HG03039 (cell line): ENCODE data around the gene HINT3.
"Not testable (repeated sequence)": the region's sequence is repeated elsewhere in the genome, so short reads cannot be mapped to it uniquely, and the experiment has no call there.

Experiments
- ATAC-seq: cut with Tn5 transposase; IDR thresholded peaks from one replicate; pipeline ENCODE4 v1.9.1; 2021; ENCODE audit warnings: mild to moderate bottlenecking, moderate library complexity; ENCODE audit not compliant: unreplicated experiment

Gene HINT3

GRCh38 chr6:125939026-125939425, 17.5 kb upstream of the HINT3 start:
- no peak for ATAC-seq

DNA sequence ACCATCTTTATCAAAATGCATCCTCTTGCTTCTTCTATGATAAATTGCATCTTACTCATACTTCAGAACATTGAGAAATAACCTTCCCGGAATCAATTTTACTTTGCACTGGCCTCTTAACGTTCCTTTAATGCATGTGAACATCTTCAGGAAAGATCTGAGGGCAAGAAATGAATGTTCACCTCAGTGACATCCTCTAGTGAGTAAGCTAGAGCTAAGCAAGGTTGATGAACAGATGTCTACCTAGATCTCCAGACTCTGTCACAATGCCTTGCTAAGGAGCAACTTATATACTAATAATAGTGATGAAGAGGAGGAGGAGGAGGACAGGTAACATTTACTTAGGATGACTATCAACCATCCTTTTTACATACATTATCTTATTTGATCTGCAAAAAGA, 16.8 kb upstream of the HINT3 start:
- ATAC-seq: no peak

GRCh38 chr6:125940247-125941041, 16.1 kb upstream of the HINT3 start:
- ATAC-seq: no peak

GRCh38 chr6:125942672-125943527, 13.7 kb upstream of the HINT3 start:
- ATAC-seq: no peak

GRCh38 chr6:125943528-125944433, 12.8 kb upstream of the HINT3 start:
- no peak for ATAC-seq

GRCh38 chr6:125944434-125944816, 12.1 kb upstream of the HINT3 start:
- ATAC-seq: no peak

- ATAC-seq: no peak
Measured at GRCh38 chr6:125944896-125945295, 11.7 kb upstream of the HINT3 start.

DNA sequence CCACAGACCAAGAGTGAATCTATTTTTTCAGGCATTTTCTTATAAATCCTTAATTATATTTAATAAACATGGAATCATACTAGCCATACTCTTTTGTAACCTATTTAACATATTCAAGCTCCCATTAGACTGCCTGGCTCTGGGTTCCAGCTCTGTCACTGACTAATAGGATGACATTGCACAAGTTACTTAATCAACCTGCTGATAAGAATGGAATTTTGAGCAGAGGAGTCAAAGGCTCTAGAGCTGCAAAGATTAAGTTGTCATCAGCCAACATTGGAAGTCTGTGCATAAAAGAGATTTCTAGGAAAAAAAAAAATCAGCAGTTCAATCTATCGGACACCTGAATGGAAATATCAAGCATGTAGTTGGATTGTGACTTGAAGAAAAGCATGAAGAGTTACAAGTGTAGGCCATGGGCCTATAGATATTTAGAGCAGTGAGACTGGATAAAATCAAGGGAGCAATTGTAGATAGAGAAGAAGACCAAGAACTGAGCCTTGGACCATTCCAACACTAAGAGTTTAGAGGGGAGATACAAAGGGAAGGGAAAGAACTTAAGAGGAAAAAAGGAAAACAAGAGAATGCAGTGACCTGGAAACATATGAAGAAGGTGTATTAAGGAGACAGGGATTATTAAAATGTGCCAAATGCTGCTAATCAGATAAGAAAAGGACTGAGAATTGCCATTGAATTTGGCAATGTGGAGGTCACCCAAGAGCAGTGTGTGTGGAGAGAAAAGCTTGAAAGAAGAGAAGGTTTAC, 11.0 kb upstream of the HINT3 start:
- ATAC-seq: no peak

DNA sequence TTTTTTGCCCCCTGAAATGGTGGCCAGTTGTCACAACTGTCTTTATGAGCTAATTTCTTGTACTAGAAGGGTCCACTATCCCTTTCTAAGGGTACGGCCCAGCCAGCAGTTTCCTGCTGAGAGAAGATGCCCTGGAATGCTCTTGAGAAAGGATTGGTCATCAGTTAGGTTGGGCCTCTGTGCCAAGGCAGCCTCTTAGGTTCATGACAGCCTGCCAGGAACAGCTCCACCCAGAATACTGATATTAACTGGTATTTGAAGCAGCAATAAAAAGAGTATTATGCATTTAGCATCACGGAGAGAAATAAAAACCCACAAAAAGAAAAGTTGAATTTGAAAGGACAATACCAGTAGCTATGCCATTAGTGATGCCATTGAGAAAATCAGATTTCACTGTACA, 9.0 kb upstream of the HINT3 start:
- ATAC-seq: no peak

DNA sequence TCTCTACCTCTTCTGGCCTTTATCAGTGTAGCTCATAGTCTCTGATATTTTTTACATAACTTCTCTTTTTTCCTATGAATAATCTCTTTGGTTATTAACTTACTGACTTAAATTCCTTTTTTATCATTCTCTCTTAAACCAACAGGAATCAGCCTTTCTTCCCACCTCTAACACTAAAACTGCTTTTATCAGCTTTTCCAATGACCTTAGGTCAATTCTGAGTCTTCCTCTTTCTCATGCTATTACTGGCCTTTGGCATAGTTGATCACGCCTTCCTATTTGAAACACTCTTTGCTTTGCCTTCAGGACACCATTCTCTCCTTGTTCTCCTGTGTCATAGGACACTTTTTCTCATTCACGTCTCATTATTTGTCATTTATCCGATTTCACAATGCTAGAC, 8.1 kb upstream of the HINT3 start:
- ATAC-seq: no peak

DNA sequence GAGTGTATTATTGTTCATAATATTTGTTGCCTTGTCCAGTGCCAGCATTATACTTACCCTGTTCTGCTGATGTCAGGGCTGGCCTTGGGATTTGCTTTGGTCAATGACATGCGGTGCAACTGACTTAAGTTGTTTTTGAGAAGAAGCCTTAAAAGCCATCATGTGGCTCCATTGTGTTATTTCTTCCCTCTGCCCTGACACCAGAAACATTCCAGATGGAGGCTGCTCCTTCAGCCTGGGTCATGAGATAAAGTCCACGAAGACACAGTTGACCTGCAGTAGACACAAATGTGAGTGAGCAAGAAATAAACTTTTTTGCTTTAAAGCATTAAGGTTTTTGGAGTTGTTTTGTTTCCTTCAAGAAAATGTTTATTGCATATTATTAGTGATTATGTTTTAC, 7.5 kb upstream of the HINT3 start:
- no peak for ATAC-seq

DNA sequence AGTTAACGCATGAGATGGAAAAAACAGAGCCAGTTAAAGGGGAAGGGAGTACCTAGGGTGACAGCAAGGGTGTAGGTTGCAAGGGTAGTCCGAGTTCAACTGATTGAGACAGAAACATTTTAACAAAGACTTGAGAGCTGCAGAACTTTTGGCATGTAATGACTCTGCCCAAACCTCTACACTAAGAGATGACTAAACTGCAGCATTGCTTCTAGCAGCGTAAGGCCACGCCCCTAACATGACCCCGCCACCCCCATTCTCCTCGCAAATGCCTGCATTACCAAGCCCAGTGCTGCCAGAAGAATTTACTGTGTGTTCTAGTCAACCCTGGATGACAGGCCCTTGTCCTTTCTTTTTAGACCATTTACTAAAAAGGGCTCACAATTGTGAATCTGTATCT, 6.3 kb upstream of the HINT3 start:
- ATAC-seq: no peak

DNA sequence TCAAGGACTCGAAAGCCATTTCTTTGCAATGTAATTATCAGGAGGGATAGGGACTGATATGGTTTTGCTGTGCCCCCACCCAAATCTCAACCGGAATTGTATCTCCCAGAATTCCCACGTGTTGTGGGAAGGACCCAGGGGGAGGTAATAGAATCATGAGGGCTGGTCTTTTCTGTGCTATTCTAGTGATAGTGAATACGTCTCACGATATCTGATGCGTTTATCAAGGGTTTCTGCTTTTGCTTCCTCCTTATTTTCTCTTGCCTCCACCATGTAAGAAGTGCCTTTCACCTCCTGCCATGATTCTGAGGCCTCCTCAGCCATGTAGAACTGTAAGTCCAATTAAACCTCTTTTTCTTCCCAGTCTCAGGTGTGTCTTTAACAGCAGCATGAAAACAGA, 5.9 kb upstream of the HINT3 start:
- ATAC-seq: not testable (repeated sequence)

- no peak for ATAC-seq
Measured at GRCh38 chr6:125951323-125951722, 5.2 kb upstream of the HINT3 start.

DNA sequence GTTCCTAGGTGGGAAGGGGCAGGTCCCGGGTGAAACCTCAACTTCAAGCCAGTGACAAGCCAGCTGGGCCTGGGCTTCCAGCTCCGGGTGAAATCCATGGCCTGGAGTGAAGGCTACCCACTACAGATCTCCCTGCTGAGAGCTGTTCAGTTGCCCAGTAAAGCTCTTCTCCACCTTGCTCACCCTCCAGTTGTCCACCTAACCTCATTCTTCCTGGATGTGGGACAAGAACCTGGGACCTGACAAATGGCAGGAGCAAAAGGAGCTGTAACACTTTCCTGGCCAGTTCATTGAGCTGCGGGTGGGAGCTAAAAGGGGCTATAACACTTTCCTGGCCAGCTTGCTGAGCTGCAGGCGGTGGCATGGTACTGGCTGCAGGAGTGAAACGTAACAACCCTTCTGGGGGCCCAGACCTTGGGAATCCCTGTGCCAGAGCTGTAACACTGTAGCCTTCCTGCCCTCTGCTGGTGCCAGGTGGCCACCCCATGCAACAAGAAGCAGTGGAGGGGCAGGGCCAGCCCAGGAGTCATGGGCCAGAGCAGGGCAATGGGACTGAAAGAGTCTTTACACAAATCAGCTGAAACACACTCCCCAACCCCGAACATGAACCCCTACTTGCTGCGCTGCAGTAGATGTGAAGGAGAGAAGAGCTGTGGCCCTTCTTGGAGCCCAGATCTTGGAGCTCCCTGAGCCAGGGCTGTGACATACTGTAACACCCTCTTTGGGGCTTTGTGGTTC, 3.6 kb upstream of the HINT3 start:
- no peak for ATAC-seq

- no peak for ATAC-seq
Measured at GRCh38 chr6:125953502-125953875, 3.1 kb upstream of the HINT3 start.

DNA sequence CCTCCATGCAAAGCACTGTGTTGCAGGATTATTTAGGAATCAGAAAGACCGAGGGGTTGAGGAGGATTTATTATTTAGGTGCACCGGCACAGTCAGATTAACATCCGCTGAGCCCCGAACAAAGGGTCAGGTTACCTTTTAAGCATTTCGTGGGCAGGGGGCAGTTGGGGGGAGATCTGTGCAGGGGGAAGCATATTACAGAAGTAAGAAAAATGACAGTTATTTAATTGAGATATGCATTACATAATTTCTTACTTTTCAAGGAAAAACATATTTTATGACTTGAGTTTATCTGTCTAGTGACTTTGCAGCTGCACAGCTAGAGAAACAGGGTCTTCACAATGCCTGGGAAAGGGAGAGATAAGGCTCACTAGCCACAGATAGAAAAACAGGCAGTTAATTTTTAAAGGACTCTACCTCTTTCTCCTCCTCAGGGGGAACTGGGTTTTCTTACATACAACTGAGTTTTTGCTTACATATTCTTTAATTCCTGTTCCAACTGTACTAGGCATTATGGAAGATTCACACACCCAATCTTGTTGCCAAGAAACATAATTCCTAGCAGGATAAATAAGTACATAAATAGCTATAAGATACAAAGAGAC, 1.7 kb upstream of the HINT3 start:
- ATAC-seq: no peak

- ATAC-seq: no peak
Measured at GRCh38 chr6:125955973-125956372, 597 bp upstream of the HINT3 start.

DNA sequence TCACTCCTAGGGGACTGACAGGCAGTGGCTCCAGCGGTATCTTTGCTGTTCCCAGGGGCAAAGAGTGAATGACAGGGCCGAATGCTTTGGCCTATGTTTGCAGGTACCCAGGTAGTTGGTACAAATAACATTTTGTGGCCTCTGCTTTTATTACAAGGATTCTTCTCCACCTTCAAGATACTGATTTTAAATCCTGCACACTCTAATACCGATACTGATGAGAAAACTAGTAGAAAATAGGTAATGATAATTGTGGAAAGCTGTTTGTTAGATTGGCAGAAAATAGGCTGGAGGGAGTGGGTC, 772 bp downstream of the HINT3 start:
- no peak for ATAC-seq

DNA sequence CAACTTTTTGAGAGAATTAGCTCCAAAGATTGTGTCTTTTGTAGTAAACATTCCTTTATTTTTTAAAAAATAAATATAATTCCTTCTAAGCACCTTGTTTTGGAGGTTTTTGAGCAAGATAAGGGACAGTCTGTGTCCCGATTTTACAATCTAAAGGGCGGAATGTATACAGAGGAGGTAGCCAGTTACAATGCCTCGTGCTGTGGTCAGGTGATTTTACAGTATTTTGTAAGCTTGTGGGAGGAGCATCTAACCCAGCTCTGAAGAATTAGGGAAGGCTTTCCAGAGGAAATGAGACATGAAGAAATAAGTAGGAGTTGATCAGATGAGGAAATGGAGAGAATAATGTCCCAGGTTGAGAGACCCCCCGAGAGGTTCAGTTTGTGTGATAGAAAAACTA, 1.3 kb downstream of the HINT3 start:
- no peak for ATAC-seq
